HG02623 (cell line): ENCODE measurements around the gene IQCM.
"Not testable (repeated sequence)": the region's sequence is repeated elsewhere in the genome, so short reads cannot be mapped to it uniquely, and the experiment has no call there.

Experiments
- ATAC-seq: cut with Tn5 transposase; IDR thresholded peaks from one replicate; pipeline ENCODE4 v1.9.1; 2021; ENCODE audit warnings: moderate library complexity; ENCODE audit not compliant: unreplicated experiment

The IQCM gene

DNA sequence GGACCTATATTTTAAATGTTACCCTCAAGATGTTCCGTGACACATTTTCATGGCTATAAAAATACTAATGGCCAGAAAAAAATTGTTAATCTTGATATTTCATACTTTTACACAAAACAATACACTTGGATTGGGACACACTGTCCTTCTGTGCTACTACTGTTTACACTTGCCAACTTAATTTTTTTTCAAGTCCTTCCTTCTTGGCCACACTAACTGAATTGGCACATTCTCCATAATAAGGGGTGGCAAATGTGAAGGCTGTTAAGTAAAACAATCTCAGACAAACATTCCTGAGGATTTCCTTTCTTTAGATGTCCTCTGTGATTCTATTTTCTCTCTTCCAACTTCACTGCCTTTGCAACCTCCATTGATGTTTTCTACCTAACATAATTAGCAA, 225.8 kb downstream of the IQCM start:
- ATAC-seq = no peak

DNA sequence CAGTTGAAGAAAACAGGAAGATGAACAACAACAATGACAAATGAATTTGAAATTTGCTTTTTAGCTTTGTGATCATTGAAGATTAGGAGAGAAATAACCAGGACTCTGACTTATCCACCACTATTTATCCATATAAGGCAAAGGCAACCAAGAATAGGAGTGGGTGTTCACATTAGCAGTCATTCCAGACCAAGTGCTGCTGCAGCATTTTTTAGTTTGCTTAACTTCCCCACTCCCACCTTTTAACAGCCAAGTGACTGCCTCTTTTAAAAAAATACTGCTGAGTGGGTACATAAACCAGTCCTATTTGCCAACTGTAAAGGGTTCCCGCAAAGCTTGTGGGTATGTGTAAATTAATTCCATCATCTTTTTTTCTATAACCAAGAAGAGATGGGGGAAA, 230.9 kb downstream of the IQCM start:
- no peak for ATAC-seq

DNA sequence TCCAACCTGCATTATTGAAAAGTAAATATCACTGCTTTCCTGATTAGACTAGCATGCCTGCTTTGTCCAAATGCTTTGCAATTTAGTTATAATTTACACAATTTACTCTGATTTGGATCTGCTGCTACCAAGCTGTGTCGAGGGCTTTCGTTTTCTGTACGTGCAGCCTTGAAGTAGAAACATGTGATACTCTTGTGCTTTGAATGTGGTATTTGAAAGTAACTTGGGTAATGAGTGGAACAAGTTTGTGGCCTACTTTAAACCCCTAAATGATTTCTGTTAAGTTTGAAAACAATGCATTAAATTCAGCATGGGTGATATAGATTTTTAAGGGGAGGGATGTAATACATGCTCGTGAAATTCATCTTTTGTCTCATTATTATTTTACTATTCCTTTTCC, 240.7 kb downstream of the IQCM start:
- no peak for ATAC-seq

- no peak for ATAC-seq
These were observed 242.9 kb downstream of the IQCM start for GRCh38 chr4:149572716-149573115.

DNA sequence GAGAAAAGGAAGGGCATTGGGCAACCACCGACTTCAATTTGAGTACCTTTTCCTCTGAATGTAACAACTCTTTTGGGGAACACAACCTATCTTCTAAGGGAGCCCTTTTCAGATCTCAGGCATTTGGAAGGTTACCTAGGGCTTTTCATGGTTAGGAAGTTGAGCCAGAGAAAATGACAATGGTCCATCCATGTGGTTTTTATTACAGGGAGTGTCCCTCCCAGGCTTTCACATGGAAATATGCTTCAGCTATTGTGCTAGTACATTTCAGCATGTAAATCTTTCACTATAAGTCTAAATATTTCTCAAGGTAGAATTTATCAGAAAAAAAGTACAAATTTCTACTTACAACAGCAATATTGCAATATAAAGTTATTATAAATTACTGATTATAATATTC, 259.8 kb downstream of the IQCM start:
- no peak for ATAC-seq

- no peak for ATAC-seq
These were observed 260.5 kb downstream of the IQCM start for GRCh38 chr4:149555146-149555545.

- ATAC-seq = no peak
These were observed 261.6 kb downstream of the IQCM start for GRCh38 chr4:149553959-149554520.

DNA sequence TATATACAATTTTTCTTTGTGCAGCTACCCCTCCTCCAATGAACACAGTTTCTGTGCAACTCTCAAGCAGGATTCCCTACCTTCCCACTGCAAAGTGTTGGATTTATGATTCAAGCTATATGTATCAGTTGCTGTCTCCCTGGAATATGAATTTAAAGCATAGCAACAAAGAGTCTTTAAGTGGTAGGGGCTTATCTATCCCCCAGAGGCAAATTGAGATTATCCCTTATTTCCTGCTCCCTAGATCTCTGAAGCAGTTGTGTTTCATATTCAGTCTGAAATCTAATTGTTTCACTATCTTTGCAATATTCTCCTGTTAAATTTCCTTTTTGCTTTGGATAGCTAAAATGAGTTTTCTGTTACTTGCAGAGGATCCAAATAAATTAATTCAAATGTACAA, 263.0 kb downstream of the IQCM start:
- ATAC-seq = no peak

DNA sequence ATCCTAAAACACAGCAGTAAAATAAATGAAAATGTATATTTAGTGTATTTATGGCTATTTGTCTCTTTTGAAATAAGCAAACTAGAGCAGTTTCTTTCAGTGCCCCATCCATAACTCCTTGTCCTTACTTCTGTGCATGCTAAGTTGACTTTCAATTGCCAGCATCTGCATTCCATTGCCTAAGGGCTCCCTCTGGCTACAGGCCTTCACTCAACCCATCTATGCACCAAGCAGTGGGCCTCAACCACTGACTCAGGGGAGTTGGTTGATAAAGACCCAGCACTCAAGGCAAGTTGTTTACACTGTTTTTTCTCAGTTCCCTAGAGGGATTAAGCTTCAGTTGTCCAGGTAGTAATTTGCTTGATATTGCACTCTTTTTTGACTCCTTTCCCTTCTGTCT, 265.7 kb downstream of the IQCM start:
- ATAC-seq = no peak

DNA sequence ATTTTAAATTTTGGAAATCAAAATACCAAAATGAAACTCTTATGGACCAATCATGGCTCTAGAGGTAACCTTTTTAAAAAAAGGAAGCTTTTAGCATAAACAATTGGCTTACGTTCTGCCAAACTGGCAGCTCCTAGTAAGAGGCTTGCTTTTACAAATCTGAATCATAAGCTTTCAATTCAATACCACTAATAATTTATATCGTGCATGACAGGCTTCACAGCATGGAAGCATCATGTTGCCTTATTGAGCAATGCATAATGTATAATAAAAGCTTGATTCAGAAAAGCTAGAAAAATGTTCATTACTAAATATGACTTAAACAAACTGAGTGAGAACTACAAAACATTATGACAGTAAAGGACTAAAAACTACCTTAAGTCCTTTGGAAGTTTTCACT, 280.9 kb downstream of the IQCM start:
- no peak for ATAC-seq

GRCh38 chr4:149531861-149532260, 283.8 kb downstream of the IQCM start:
- ATAC-seq = no peak

DNA sequence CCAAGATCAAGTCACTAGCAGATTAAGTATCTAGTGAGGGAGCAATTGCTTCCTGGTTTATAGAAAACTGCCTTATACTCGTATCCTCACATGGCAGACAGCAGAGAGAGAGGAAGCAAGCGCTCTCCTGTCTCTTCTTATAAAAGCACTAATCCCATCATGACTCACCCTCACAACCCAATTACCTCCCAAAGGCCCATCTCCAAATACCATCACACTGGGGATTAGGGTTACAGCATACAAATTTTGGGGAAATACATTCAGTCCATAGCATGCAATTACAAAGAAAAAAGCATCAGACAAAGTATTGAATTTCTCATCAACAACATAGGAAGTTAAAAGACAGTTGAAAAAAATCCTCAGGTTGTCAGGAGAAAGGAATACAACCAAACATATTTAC, 292.6 kb downstream of the IQCM start:
- ATAC-seq = no peak

DNA sequence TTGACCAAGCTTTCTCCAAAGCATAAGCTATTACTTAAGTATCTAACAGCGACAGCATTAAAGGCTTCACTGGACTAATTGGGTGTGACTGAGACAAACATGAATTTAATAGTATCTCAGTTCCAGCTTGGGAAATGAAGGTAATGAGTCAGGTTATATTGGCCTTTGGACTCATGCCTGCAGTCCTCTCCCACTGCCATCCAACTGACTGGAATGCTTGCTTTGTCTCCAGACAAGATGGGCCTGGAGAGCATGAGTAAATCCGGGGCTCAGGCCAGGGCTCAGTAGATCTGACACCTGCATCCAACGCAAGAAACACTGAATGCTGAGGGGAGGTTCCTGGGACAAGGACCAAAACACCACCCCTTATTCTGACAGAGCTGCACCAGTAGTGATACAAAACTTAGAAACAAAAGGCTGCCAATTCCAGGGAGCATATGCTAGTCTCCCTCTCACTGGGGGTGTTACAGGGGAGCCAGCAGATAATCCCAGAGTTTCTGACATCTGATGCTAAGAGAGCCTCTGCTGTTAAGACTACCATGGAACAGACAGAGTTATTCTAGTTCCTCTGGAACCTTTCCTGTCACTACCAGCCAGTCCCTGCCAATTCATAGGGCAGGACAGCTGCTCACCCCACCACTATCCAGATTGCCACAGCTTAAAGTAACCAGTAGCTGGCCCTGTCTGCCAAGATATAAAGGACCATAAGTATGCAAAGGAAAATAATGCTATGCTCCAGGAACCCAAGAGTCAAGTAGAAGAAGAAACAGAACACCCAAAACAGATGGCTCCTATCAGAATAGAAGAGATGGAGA, 293.8 kb downstream of the IQCM start:
- ATAC-seq = no peak

- ATAC-seq = no peak
These were observed 297.2 kb downstream of the IQCM start for GRCh38 chr4:149518471-149518870.

DNA sequence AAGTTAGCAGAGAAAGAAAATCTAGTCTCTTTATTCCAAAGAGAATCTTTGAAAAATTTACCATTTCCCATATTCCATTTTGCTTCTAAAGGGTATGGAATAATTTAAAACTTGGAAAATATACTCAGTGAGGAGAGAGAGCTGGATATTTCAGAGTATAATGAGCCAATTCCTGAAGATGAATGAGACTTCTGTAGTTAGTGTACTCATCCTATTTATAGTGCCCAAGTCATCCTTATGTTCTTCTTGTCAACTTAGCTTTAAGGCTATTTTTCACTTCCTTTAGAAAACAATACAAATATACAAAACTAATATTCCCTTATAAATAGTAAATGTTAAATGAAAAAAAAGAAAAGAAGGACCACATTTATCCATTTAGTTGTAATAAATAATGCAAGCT, 302.6 kb downstream of the IQCM start:
- no peak for ATAC-seq

- ATAC-seq = no peak
These were observed 303.1 kb downstream of the IQCM start for GRCh38 chr4:149512501-149512900.

DNA sequence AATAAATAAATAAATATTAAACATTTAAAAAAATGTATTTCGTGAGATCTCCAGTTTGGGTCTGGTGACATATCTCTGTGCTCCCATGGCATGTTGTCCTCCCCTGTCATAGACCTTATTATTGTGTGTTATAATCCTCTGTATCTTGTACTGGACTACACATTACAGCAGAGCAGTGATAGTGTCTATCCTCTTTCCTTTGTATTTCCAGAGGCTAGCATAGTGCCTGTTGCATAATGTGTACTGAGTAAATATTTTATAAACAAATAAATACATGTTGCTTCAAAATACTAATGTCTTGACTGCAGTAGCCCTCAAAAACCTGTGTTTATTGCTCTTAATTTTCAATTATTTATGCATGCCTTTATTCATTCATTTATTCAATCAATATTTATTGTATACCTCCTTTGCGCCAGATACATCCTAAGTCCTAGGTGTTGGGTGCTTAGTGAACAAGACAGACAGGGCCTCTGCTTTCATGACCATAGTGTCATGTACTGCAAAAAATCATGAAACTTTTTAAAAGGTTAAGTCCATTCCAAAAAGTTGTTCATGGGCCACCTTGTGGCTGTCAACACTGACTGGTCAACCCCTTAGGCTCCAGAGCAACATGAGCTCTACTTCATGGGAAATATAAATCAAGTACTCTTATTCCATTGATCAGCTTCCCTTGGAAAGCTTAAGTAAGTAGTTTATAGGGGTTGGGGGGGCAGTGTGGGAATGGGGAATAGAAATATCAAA, 303.9 kb downstream of the IQCM start:
- no peak for ATAC-seq

GRCh38 chr4:149507309-149507708, 308.3 kb downstream of the IQCM start:
- ATAC-seq = not testable (repeated sequence)

DNA sequence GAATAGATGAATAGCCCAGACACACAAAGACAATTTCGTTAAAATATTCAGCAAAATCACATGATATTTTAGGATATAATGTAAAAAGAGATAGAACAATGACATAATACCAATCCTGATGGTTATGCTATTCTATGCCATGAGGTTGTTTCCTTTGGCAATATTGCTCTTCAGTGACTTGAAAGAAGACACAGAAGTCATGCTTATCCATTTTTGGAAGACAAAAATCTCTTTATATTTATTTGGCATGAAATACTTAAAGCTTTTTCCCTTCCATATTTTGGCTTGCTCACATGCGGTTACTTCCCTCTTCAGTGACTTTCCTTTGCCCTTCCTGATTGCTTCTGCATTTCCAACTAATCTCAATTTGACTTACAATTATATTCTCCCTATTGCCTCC, 314.8 kb downstream of the IQCM start:
- no peak for ATAC-seq

- ATAC-seq = no peak
These were observed 315.9 kb downstream of the IQCM start for GRCh38 chr4:149499726-149500125.

- no peak for ATAC-seq
These were observed 317.4 kb downstream of the IQCM start for GRCh38 chr4:149498246-149498645.

- no peak for ATAC-seq
These were observed 322.2 kb downstream of the IQCM start for GRCh38 chr4:149493492-149493891.
